NCI-H146 treated with DMSO at 0.1 percent for 48 hours (cell line): ENCODE results near the gene CLN3.
"Not testable (repeated sequence)": the region's sequence is repeated elsewhere in the genome, so short reads cannot be mapped to it uniquely, and the experiment has no call there.

Source experiments
- DNase-seq: peaks from one replicate; lab custom pipeline; 2025; ENCODE audit not compliant: unreplicated experiment; lab: John Stamatoyannopoulos, UW

CLN3 gene

GRCh38 chr16:28495098-28495793 lies 3.4 kb upstream of the CLN3 start:
- no peak for DNase-seq

DNA sequence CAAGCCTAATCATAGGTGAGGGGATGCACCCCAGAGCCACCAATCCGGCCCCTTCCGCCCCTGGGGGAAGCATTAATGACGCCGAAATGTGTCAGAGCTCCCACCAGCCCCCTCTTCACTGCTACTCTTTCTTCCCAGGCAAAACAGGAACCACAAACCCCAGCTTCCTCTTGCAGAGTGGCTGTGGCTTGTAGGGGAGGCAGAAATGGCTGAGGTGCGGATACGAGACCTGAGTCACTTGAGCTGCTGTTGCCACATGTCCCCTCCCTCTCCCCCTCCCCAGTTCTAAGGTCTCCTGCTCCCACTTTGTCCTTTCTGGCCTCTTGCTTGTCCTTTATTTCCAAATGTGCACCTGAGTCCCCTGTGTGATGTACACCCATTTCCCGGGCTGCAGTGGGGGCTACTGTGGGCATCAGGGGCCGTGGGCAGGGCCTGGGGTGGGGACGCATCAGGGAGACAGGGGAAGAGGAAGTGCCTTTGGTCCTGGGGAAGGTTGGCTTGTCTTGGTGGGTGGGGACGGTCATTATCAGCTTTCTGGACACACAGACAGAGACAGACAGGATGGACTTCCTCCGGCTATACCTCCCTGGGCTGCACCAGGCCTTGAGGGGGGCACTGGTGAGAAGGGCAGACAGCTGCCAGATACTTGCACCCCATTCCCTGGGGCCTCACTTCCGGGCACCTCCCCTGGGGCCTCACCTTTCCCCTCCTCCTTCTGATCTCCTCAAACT lies 2.4 kb upstream of the CLN3 start, which contains the start of gene APOBR:
TSS of gene APOBR (plus strand) at position 523 of the 731 bp plus-strand sequence. CDS start at position 562, 39 bp downstream.
- no peak for DNase-seq

- DNase-seq, result no peak
These were observed 637 bp upstream of the CLN3 start for GRCh38 chr16:28492511-28492910.

GRCh38 chr16:28491230-28491969 lies 474 bp downstream of the CLN3 start:
- no peak for DNase-seq

DNA sequence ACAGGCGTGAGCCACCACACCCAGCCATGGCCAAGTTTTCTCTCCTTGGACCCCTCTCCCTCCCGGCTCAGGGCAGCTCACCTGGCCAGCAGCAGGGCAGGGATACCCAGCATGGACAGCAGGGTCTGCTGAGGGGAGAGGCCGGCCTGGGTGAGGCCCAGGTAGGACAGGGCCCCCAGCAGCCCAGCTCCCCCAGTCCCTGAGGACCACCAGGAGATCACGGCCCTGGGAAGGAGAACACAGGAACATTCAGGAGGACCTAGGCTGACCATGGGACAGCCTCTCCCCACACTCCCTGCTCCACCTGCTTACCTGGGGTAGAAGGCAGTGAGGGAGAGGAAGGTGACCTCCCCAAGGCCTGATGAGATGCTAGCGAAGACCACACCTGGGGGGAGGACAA lies 5.6 kb downstream of the CLN3 start:
- no peak for DNase-seq

- not testable (repeated sequence) for DNase-seq
These were observed 8.5 kb downstream of the CLN3 start for GRCh38 chr16:28483361-28483760.

DNA sequence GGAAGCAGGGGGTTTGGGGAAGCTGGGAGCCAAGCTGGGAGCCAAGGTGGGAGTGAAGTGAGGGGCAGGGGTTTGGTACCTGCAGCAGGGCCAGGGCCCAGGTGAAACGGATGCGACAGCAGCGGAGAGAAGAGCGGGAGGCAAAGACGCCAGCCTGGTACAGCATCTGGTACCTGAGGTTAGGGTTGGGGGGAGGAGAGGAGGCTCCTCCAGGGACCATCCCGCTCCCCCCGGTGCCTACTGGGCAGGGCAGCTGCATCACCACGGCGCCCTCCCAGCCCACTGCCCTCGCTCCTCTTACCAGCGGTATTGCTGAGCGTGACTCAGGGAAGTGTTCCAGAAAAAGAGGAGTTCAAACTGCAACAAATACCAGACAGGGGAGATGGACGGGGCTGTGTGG lies 9.8 kb downstream of the CLN3 start:
- DNase-seq, result no peak

DNA sequence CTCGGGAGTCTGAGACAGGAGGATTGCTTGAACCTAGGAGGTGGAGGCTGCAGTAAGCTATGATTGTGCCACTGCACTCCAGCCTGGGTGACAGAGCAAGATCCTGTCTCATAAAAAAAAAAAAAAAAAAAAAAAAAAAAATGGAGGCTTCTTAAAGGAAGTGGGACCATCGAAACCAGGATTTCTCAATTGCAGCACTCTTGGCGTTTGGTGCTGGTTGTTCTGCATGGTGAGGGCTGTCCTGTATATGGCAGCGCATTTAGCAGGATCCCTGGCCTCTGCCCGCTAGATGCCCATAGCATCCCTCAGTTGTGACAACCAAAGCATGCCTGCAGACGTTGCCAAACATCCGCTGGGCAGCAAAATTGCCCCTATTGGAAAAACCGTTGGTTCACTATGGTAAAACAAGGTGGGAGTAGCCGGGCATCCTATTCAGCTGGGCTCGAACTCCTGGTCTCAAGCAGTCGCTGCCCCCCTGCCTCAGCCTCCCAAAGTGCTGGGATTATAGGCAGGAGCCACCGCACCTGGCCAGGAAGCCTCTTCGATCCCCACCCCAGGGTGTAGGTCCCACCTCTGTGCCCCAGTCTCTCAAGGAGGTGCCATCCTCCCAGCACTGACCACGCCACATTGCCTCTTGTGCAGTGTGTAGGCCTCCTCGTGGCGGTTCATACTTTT lies 13.2 kb downstream of the CLN3 start:
- no peak for DNase-seq

DNA sequence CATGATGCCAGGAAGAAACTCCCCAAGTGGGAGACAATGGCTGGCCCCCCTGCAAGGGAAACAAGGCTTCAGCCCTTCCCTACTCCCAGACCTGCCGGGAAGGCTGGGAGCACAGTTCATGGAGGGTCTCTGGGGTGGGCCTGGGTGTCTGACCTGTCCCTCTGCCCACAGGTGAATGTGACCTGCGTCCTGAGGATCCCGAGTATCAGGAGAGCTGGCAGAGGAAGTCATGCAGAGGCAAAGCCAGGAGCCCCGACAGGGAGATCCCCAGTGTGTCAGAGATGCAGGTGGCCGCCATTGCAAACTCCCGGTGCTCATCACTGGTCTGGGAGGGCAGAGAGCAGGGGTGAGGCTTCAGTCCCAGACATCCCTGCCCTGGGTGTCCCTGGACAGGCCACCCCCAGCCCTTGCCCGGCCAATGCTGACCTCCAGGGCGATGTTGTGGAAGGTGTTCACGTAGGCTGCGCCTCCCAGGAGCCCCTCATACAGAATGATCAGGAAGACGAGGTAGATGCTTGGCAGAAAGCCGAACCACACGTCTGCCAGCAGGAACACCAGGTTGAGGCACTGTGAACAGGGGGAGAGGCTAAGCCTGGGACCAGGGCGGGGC lies 14.5 kb downstream of the CLN3 start:
- no peak for DNase-seq

- DNase-seq, result no peak
These were observed 16.7 kb downstream of the CLN3 start for GRCh38 chr16:28475221-28475620.

- DNase-seq, result no peak
These were observed 18.1 kb downstream of the CLN3 start for GRCh38 chr16:28473714-28474265.

GRCh38 chr16:28447081-28447480 lies 44.8 kb downstream of the CLN3 start:
- DNase-seq, result not testable (repeated sequence)

DNA sequence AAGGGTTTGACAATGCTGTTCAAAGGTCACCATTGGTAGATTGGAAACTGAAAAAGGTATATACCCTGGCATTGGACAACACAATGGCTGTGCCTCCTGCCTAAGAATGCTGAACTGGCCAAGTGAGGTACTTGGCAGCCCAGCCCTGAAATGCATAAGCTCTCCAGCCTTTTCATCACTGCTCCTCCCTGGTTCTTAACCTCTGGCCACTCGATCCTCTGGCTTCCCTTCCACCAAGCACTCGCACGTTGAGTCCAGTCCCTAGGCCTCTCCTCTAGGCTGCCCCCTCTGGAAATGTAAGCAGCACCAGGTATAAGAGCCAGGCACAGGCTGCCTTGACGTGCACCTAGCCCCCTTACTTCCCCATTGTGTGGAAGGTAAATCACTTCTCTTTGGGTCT lies 45.5 kb downstream of the CLN3 start:
- DNase-seq, result not testable (repeated sequence)

DNA sequence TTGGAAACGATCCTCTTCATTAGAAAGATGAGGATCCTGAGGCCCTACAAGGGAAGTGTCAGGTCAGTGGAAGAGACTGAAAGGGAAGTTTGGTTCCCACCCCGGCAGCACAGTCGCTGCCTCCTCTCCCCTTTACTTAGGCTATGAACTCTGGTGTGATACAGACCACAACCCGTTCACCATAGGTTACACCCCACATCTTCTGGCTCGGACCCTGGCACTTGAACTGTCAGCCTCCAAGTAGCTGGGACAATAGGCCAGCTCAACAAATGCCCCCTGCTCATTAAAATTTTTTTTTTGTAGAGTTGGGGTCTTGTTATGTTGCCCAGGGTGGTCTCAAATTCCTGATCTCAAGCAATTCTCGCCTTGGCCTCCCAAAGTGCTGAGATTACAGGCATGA lies 47.9 kb downstream of the CLN3 start:
- DNase-seq, result not testable (repeated sequence)

GRCh38 chr16:28438899-28439298 lies 53.0 kb downstream of the CLN3 start:
- DNase-seq, result not testable (repeated sequence)

DNA sequence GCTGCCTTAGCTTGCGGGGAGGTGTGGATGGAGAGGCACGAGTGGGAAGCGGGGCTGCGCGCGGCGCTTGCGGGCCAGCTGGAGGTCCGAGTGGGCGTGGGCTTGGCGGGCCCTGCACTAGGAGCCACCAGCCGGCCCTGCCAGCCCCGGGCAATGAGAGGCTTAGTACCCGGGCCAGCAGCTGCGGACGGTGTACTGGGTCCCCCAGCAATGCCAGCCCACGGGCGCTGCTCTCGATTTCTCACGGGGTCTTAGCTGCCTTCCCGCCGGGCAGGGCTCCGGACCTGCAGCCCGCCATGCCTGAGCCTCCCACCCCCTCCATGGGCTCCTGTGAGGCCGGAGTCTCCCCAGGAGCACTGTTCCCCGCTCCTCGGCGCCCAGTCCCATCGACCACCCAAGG lies 56.5 kb downstream of the CLN3 start:
- not testable (repeated sequence) for DNase-seq
